K562 (cell line): ENCODE data around the gene ZNF689. TPM values are rescaled to one million over a fixed set of nuclear protein-coding genes. Genes with fewer than 3 reads are reported as not detected.

ENCODE experiments used
- BRF1 ChIP-seq: IDR thresholded peaks from 3 replicates; pipeline ENCODE4 v1.6.1; 2011; ENCODE audit warnings: borderline replicate concordance, mild to moderate bottlenecking; ENCODE audit not compliant: insufficient read length; ENCODE audit errors: extremely low read depth
- CTBP1 ChIP-seq: fragments of 450-650 bp; IDR thresholded peaks from 2 replicates; pipeline ENCODE4 v1.6.1; 2016; ENCODE audit warnings: borderline replicate concordance
- DNMT1 ChIP-seq: fragments of 450-650 bp; IDR thresholded peaks from 2 replicates; pipeline ENCODE4 v1.6.1; 2016; ENCODE audit warnings: antibody characterized with exemption, mild to moderate bottlenecking
- EP300 ChIP-seq: IDR thresholded peaks from 2 replicates; pipeline ENCODE4 v1.6.1; 2012; ENCODE audit warnings: low read length, improper control_type of control experiment
- FIP1L1 ChIP-seq: fragments of 200-400 bp; formaldehyde crosslinking; IDR thresholded peaks from 2 replicates; pipeline ENCODE4 v1.6.1; 2018; ENCODE audit warnings: mild to moderate bottlenecking, low read depth, low read length; ENCODE audit not compliant: poor library complexity, severe bottlenecking
- FOXK1 ChIP-seq: sonication (generic); formaldehyde crosslinking; IDR thresholded peaks from 2 replicates; pipeline ENCODE4 v1.8.0; 2022; ENCODE audit warnings: missing genetic modification reagents, mild to moderate bottlenecking, borderline replicate concordance
- FOXK2 ChIP-seq, 2 experiments: fragments of 450-650 bp; IDR thresholded peaks in 1 of 2; conservative IDR thresholded peaks in 1 of 2; 2 replicates each; pipeline ENCODE4 v1.6.1; 2016; ENCODE audit warnings: low read depth in 2 of 2, mild to moderate bottlenecking in 1 of 2
- MTA2 ChIP-seq: fragments of 450-650 bp; IDR thresholded peaks from 2 replicates; pipeline ENCODE4 v1.6.1; 2016; ENCODE audit warnings: low read depth
- MTA3 ChIP-seq: fragments of 450-650 bp; formaldehyde crosslinking; IDR thresholded peaks from 2 replicates; pipeline ENCODE4 v1.6.1; 2017; ENCODE audit warnings: mild to moderate bottlenecking, borderline replicate concordance
- SREBF1 ChIP-seq: fragments of 150-350 bp; IDR thresholded peaks from 2 replicates; pipeline ENCODE4 v1.6.1; 2014; ENCODE audit warnings: antibody characterized with exemption, low read depth, low read length, borderline replicate concordance
- polyA plus RNA-seq, 8 experiments: library from polyadenylated mRNA; depleted of rRNA in 4 of 8; stranded (reverse) in 5 of 8; unstranded in 3 of 8; fragments of >200 nt; fragmentation: Nextera tagmentation in 2 of 8; fragmentation: Illumina TruSeq in 1 of 8; extraction: Ambion mirVana in 2 of 8; extraction: Trizol in 1 of 8; gene quantifications; 2 replicates each; pipeline versions ENCODE4 v1.2.1 to v1.2.3, GENCODE V29; 2011 to 2014; ENCODE audit warnings: inconsistent platforms in 1 of 8, missing spikeins in 1 of 8
- total RNA-seq, 7 experiments: library from RNA; depleted of rRNA in 6 of 7; stranded (reverse); fragments of >200 nt in 6 of 7; fragmentation: Illumina TruSeq in 2 of 7; extraction: Trizol in 2 of 7; gene quantifications; 2 replicates each; pipeline versions ENCODE4 v1.2.1 to v1.2.3, GENCODE V29; 2011 to 2021; ENCODE audit warnings: low replicate concordance in 1 of 7
- TF ChIP-seq, protein P1 (sequence below): sonication (generic); formaldehyde crosslinking; IDR thresholded peaks from 2 replicates; pipeline ENCODE4 v1.9.0; 2022; ENCODE audit warnings: mild to moderate bottlenecking, missing genetic modification reagents
- TF ChIP-seq, protein P2 (sequence below): fragments of 450-650 bp; IDR thresholded peaks from 2 replicates; pipeline ENCODE4 v1.6.1; 2016; ENCODE audit warnings: low read depth, mild to moderate bottlenecking, moderate library complexity
- TF ChIP-seq, protein P3 (sequence below): fragments of 250-450 bp; sonication (Bioruptor Pico); IDR thresholded peaks from 2 replicates; pipeline ENCODE4 v1.5.0; 2021
- TF ChIP-seq, protein P4 (sequence below): fragments of 450-650 bp; formaldehyde crosslinking; IDR thresholded peaks from 2 replicates; pipeline ENCODE4 v1.4.0; 2020; ENCODE audit warnings: mild to moderate bottlenecking, moderate library complexity
- TF ChIP-seq, protein P5 (sequence below): fragments of 450-650 bp; formaldehyde crosslinking; IDR thresholded peaks from 2 replicates; pipeline ENCODE4 v1.4.0; 2020; ENCODE audit warnings: mild to moderate bottlenecking, moderate library complexity
- TF ChIP-seq, protein P6 (sequence below): fragments of 150-350 bp; IDR thresholded peaks from 2 replicates; pipeline ENCODE4 v1.6.1; 2014; ENCODE audit warnings: low read depth, mild to moderate bottlenecking, low read length, borderline replicate concordance

ZNF689 gene
- total and polyA plus RNA-seq, 9 of the 15 experiments (the other 6 are each of a cell fraction or from before 2014, with no cell fraction given), result 5.4 to 15.4 (median 10.8) TPM

DNA sequence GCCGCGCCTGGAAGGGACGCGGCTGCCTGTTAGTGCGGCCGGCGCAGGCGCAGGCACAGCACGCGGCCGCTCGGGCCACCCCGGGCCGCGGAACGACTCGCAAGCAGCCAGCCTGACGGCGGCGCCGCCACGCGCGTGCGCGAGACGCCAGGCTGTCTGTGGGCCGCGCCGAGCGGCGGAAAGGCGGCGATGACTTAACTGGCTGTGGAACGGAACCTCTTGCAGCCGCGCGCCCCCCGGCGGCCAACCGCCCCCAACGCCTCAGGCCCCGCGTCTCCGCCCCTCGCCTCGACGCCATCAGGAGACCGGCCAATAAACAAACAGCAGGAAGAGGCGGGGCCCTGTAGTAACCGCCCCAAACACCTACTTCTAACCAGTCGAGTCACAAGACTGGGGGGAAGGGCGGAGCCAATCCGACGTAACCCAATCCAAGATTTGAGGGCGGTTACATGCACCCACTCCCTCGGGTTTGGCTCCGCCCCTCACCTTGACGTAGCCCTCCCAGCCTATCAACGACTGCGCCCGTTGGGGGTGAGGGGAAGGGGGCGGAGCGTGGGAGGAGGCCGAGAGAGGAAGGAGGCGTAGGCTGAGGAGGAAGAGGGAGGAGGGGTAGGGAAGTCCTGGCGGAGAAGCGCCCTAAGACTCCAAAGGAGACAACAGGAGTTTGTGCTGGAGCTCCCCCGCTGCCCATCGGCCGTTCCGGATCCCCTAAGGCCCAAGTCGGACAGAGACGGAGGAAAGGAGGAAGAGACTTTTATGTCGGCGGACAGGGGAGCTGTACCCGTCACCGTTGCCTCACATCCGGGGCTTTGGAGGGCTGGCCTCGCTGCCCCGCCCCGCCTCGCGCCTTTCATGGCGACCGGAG lies 47.9 kb upstream of the ZNF689 start, which contains the start of gene FBRS (continued):
- TF ChIP-seq, protein P1, sequence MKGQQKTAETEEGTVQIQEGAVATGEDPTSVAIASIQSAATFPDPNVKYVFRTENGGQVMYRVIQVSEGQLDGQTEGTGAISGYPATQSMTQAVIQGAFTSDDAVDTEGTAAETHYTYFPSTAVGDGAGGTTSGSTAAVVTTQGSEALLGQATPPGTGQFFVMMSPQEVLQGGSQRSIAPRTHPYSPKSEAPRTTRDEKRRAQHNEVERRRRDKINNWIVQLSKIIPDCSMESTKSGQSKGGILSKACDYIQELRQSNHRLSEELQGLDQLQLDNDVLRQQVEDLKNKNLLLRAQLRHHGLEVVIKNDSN (CRISPR knock-in tag), result peak; percentile 68; the same call in 1 of the 2 replicates
- TF ChIP-seq, protein P2, sequence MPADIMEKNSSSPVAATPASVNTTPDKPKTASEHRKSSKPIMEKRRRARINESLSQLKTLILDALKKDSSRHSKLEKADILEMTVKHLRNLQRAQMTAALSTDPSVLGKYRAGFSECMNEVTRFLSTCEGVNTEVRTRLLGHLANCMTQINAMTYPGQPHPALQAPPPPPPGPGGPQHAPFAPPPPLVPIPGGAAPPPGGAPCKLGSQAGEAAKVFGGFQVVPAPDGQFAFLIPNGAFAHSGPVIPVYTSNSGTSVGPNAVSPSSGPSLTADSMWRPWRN, result no peak
- TF ChIP-seq FOXK1 (CRISPR knock-in tag), result no peak
- TF ChIP-seq, protein P3, sequence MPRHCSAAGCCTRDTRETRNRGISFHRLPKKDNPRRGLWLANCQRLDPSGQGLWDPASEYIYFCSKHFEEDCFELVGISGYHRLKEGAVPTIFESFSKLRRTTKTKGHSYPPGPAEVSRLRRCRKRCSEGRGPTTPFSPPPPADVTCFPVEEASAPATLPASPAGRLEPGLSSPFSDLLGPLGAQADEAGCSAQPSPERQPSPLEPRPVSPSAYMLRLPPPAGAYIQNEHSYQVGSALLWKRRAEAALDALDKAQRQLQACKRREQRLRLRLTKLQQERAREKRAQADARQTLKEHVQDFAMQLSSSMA (CRISPR knock-in tag), result no peak
- TF ChIP-seq DNMT1, result peak; percentile 63; the same call in 1 of the 2 replicates
- TF ChIP-seq, protein P4, sequence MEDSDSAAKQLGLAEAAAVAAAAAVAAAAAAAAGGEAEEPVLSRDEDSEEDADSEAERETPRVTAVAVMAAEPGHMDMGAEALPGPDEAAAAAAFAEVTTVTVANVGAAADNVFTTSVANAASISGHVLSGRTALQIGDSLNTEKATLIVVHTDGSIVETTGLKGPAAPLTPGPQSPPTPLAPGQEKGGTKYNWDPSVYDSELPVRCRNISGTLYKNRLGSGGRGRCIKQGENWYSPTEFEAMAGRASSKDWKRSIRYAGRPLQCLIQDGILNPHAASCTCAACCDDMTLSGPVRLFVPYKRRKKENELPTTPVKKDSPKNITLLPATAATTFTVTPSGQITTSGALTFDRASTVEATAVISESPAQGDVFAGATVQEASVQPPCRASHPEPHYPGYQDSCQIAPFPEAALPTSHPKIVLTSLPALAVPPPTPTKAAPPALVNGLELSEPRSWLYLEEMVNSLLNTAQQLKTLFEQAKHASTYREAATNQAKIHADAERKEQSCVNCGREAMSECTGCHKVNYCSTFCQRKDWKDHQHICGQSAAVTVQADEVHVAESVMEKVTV, result 0 out of 2 replicates have a peak, but pooled peaks have one; percentile 55
- TF ChIP-seq, protein P5, sequence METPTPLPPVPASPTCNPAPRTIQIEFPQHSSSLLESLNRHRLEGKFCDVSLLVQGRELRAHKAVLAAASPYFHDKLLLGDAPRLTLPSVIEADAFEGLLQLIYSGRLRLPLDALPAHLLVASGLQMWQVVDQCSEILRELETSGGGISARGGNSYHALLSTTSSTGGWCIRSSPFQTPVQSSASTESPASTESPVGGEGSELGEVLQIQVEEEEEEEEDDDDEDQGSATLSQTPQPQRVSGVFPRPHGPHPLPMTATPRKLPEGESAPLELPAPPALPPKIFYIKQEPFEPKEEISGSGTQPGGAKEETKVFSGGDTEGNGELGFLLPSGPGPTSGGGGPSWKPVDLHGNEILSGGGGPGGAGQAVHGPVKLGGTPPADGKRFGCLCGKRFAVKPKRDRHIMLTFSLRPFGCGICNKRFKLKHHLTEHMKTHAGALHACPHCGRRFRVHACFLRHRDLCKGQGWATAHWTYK (CRISPR knock-in tag), result peak; percentile 46; the same call in 1 of the 2 replicates
- TF ChIP-seq MTA2, result no peak
- TF ChIP-seq FIP1L1, result peak; percentile 79
- TF ChIP-seq, protein P6, sequence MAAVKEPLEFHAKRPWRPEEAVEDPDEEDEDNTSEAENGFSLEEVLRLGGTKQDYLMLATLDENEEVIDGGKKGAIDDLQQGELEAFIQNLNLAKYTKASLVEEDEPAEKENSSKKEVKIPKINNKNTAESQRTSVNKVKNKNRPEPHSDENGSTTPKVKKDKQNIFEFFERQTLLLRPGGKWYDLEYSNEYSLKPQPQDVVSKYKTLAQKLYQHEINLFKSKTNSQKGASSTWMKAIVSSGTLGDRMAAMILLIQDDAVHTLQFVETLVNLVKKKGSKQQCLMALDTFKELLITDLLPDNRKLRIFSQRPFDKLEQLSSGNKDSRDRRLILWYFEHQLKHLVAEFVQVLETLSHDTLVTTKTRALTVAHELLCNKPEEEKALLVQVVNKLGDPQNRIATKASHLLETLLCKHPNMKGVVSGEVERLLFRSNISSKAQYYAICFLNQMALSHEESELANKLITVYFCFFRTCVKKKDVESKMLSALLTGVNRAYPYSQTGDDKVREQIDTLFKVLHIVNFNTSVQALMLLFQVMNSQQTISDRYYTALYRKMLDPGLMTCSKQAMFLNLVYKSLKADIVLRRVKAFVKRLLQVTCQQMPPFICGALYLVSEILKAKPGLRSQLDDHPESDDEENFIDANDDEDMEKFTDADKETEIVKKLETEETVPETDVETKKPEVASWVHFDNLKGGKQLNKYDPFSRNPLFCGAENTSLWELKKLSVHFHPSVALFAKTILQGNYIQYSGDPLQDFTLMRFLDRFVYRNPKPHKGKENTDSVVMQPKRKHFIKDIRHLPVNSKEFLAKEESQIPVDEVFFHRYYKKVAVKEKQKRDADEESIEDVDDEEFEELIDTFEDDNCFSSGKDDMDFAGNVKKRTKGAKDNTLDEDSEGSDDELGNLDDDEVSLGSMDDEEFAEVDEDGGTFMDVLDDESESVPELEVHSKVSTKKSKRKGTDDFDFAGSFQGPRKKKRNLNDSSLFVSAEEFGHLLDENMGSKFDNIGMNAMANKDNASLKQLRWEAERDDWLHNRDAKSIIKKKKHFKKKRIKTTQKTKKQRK, result peak; percentile 32; the same call in 1 of the 2 replicates
- TF ChIP-seq EP300, result no peak
- peak; percentile 97 for TF ChIP-seq CTBP1
- TF ChIP-seq BRF1, result no peak
- TF ChIP-seq FOXK2 (conservative IDR thresholded peaks at IDR 0.05 in 1 of 2, IDR thresholded peaks at IDR 0.05 in 1 of 2; ENCODE audit: low read depth in 2 of 2), result peak; percentile 74 to 80
- TF ChIP-seq MTA3, result peak; percentile 94
- TF ChIP-seq SREBF1, result no peak
